BJ (cell line): ENCODE measurements around the gene SARM1. TPM values are rescaled to one million over a fixed set of nuclear protein-coding genes. Genes with fewer than 3 reads are reported as not detected.

Experiments
- CTCF ChIA-PET: fragments of 350-600 bp; formaldehyde crosslinking; extraction: SDS; loops from one replicate; lab custom pipeline; 2021; ENCODE audit warnings: antibody characterized with exemption, inconsistent platforms; lab: Yijun Ruan, JAX
- POLR2A ChIA-PET: fragments of 300-600 bp; sonication (Branson Sonifier 250); formaldehyde crosslinking; extraction: SDS; loops from one replicate; lab custom pipeline; 2021; ENCODE audit warnings: antibody characterized with exemption; lab: Charles Lee
- DNase-seq: peaks from one replicate; pipeline ENCODE4 v3.0.0-alpha.2; 2011; ENCODE audit warnings: low read depth
- H3K27me3 ChIP-seq: 2 replicates; pipeline ENCODE4 v1.6.0; 2011; ENCODE audit warnings: low read length; ENCODE audit not compliant: control insufficient read depth, insufficient read depth
- H3K36me3 ChIP-seq: 2 replicates; pipeline ENCODE4 v1.5.1; 2011; ENCODE audit warnings: low read length; ENCODE audit not compliant: control insufficient read depth, insufficient read depth
- H3K4me3 ChIP-seq: 2 replicates; pipeline ENCODE4 v1.5.1; 2011; ENCODE audit warnings: low read depth, mild to moderate bottlenecking, control low read depth, low read length
- polyA plus RNA-seq: library from polyadenylated mRNA; depleted of rRNA; stranded (reverse); fragments of >200 nt; gene quantifications from 2 replicates; pipeline ENCODE4 v1.2.3, GENCODE V29; 2011
- TF ChIP-seq, protein P1 (sequence below): IDR thresholded peaks from 2 replicates; pipeline ENCODE4 v1.5.1; 2011; ENCODE audit warnings: low read depth, mild to moderate bottlenecking, control low read depth, inconsistent platforms, low read length, moderate library complexity; ENCODE audit not compliant: insufficient read depth

SARM1 gene
- polyA plus RNA-seq, 1 experiment, result 13.4 TPM

DNA sequence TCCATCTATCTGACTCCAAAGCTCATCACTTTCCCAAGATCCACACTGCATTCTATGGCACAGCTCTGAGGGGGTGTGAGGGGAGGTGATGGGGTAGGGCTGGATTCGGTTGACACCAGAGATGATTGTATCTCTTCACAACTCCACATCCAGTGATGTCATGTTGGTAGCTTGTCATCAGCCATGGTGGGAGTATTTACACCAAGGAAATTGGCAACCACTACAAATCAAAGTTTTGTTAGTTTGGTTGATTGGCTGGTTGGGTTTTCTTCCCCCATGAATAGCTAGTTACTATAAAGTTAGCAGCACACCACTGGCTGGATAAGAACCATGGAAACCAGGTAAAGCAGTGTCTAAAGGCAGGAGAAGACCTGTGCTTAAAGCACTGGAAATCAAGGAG, 19.5 kb downstream of the SARM1 start:
- POLR2A ChIA-PET, result no interaction called here
- DNase-seq, result no peak
- CTCF ChIA-PET, result interaction anchor here (0.9 kb wide), 1 partner anchor 26 kb away, joined by 3 read pairs; no protein-coding TSS in a partner anchor
- Histone ChIP-seq H3K4me3 (no peak overlapping the region), H3K27me3 (no peaks in the 10 kb centered on the region), H3K36me3 (peaks cover 10% of the 10 kb centered on the region)
- TF ChIP-seq, protein P1, sequence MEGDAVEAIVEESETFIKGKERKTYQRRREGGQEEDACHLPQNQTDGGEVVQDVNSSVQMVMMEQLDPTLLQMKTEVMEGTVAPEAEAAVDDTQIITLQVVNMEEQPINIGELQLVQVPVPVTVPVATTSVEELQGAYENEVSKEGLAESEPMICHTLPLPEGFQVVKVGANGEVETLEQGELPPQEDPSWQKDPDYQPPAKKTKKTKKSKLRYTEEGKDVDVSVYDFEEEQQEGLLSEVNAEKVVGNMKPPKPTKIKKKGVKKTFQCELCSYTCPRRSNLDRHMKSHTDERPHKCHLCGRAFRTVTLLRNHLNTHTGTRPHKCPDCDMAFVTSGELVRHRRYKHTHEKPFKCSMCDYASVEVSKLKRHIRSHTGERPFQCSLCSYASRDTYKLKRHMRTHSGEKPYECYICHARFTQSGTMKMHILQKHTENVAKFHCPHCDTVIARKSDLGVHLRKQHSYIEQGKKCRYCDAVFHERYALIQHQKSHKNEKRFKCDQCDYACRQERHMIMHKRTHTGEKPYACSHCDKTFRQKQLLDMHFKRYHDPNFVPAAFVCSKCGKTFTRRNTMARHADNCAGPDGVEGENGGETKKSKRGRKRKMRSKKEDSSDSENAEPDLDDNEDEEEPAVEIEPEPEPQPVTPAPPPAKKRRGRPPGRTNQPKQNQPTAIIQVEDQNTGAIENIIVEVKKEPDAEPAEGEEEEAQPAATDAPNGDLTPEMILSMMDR, result no peak

DNA sequence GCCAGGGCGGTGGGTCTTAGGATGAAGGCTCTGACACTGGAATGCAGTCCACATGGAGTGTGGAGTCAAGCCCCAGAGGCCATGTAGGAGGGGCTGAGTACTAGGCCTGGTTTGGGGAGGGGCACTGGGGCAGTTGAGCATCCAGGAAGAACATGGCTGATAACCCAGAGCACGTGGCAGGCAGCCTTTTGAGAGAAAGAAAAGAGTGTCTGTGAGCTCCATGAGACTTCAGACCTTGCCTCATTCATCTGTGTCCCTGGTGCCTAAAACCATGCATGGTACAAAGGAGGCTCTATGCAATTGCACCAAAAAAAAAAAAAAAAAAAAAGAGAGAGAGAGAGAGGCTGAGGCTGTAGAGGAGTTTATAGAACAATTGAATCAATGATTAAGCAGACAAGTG, 19.9 kb downstream of the SARM1 start:
- POLR2A ChIA-PET, result no interaction called here
- Histone ChIP-seq H3K4me3 (no peak overlapping the region), H3K36me3 (peaks cover 10% of the 10 kb centered on the region), H3K27me3 (no peaks in the 10 kb centered on the region)
- no peak for DNase-seq
- TF ChIP-seq, protein P1, result no peak
- CTCF ChIA-PET, result interaction anchor here (0.9 kb wide), 1 partner anchor 25 kb away, joined by 3 read pairs; no protein-coding TSS in a partner anchor

DNA sequence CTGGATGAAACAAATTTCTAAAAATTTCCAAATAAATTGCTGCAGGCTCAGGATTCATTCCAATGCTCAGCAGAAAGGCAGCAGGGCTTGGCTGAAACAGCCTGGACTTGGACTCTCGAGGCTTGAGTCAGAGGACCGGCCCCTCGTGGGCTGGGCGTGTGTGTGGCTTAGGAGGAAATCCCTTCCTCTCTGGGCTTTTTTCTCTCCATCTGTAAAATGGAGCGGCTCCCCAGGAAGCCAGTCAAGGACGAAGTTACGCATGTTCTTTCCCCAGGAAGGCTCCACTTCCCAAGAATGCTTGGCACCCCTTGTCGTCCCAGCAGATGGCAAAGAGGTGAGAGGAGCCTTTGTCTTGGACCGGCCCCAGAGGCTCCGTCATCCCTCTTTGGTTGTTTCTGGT, 21.0 kb downstream of the SARM1 start:
- TF ChIP-seq, protein P1, result no peak
- Histone ChIP-seq H3K36me3 (peaks cover 10% of the 10 kb centered on the region), H3K4me3 (no peak overlapping the region), H3K27me3 (no peaks in the 10 kb centered on the region)
- CTCF ChIA-PET, result no interaction called here
- no peak for DNase-seq
- POLR2A ChIA-PET, result no interaction called here

DNA sequence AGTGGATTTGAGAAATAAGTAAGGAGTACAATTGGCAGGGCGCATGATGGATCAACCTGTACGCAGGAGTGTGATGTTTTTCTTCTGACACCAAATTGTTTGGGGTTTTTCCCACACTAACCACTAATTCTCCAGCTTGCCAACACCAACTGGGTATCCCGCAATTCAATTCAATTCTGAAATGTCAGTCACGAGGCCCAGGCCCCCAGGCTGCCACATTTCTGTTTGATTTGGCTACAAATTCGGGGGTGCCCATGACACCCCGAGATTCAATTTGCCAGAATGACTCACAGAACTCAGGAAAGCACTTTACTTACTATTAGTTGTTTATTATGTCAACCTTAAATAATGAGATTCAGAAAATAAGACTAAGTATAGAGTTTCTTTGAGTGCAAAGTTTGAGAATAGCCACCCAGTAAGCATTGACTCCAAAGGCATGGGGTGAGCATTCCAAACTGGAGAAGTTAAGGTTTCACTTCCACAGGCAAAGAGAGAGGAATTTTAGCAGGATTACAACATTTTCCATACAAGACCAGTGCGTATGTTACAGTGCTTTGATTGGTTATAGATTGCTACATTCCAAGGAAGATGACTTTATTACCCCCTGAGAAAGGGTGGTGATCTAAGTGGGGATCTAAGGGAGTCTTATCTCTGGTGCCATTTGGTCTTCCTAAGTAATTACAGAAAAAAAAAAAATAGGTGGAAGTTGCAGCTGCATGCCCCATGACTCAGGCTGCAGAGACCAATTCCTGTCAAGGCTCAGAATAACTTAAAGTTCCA, 23.0 kb downstream of the SARM1 start:
- POLR2A ChIA-PET, result interaction anchor here (0.7 kb wide), 1 partner anchor 59 kb away, joined by 6 read pairs; the partner anchor contains the start of gene TNFAIP1

DNA sequence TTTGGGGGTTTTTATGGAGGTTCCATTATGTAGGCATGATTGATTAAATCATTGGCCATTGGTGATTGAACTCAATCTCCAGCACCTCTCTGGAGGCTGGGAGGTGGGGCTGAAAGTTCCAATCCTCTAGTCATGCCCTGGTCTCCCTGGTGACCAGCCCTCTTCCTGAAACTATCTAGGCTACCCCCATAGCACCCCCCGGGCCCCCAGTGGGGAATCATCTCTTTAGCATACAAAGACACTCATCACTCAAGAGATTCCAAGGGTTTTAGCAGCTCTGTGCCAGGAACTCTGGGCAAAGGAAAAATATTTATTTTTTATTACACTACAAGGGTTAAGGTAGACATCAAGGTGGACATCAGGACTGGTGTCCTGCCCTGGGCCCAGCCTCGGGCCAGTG, 23.9 kb downstream of the SARM1 start:
- CTCF ChIA-PET, result interaction anchor here (0.6 kb wide), 1 partner anchor 11 kb away, joined by 4 read pairs; the partner anchor contains the start of gene SLC46A1
- Histone ChIP-seq H3K27me3 (no peaks in the 10 kb centered on the region), H3K36me3 (peaks cover 10% of the 10 kb centered on the region), H3K4me3 (no peak overlapping the region)
- TF ChIP-seq, protein P1, result no peak
- no peak for DNase-seq
- POLR2A ChIA-PET, result interaction anchor here (0.7 kb wide), 1 partner anchor 60 kb away, joined by 6 read pairs; the partner anchor contains the start of gene TNFAIP1

More for the DNA sequence above, 23.0 kb downstream of the SARM1 start:
- Histone ChIP-seq H3K36me3 (peaks cover 13% of the 10 kb centered on the region), H3K27me3 (no peaks in the 10 kb centered on the region), H3K4me3 (no peak overlapping the region)
- CTCF ChIA-PET, result interaction anchor here (0.6 to 1.2 kb wide), 2 partner anchors 12 to 22 kb away, joined by 3 to 4 read pairs; partner anchors contain the start of gene SLC46A1
- TF ChIP-seq, protein P1, result no peak
- DNase-seq, result no peak
